ENCODE data around the gene TUBGCP6.

Gene TUBGCP6

DNA sequence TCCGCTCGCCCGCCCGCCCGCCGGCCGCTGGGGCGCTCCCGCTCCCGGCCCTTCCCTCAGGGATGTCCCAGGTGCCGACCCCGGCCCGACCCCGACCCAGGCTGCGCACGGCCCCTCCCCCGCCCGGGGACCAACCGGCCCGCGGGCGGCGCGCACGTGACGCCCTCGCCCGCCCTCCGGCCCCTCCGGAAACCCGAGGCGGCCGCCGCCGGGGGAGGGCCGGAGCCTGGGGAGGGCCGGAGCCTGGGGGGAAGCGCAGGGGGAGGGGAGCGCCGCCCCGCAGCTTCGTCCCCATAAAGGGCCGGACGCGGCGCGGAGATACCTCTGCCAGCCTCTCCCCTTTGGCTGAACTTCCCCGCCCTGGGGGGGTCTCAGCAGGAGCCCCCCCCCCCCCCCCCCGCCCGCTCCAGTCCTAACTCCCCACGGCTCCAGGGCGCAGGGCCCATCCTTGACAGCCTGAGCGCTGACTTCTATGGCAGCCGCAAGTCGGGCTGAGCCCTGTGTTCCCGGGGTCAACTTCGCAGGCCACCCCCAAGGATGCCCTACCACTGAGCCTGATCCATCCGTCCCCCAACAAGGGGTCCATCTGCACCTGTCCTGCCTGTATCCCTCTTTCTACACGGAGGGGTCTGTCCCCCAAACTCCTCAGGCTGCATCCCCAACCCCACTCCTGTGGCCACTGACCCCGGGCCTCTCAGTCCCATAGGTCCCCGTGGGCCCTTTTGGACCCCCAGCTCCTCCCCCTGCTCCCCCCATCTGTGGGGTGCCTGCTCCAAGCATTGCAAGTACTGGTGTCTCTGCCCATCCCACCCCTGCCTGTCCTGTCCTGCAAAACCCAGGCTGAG lies 17.0 kb upstream of the TUBGCP6 start, which contains the start of gene MAPK12:
TSS of gene MAPK12 (minus strand) at position 69 of the 845 bp plus-strand sequence. CDS start 174 bp downstream, outside the sequence.
- peak; percentile 43 for DNase-seq

DNA sequence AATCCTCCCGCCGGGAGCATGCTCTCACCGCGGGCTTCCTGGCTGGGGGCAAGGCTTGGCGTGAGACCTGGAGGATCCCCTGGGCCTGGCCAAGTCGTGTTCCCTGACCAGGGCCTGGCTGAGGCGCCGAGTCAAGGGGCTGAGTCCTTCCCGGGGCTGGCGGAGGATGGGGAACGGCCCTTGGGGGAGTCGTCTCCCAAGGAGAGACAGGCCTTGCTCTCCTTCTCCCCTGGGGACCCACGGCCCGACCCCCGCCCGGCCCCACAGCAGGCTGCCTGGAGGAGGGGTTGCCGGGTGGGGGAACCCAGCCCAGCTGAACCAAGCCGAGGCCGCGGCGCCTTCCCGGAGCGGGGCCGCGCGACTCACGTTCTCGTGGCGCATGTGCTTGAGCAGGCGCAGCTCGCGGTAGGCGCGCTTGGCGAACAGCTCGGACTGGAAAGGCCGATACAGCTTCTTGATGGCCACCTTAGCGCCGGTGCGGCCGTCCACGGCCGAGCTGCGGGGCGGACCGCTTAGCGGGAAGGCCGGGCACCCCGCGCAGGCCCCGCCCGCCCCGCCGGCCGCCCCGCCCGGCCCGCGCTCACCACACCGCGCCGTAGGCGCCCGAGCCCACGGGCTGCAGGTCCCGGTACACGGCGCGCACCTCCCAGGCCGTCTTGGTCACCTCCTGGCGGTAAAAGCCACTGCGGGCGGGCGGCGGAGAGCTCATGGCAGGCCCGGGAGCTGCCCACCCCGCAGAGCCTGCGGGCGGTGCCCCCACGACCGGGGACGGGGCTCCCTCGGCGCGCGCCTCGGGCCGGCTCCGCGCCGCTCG lies 16.2 kb upstream of the TUBGCP6 start:
- DNase-seq, result peak; percentile 63

DNA sequence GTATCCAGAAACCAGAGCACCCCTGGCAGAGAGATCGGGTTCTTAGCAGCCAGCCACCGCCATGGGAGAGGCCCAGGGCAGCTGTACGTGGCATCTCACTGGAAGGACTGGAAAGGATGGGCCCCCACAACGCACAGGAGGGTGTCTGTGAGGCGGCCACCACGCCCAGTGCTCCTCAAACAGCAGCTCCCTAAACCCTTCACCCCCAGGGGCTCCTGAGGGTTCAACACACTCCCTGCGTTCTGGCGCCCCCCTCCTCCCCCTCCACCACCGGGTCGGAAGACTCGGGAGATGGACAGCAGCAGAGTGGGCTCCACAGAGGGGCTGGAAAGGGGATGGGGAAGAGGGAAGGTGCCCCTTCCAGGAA lies 15.6 kb upstream of the TUBGCP6 start:
- DNase-seq, result no peak

DNA sequence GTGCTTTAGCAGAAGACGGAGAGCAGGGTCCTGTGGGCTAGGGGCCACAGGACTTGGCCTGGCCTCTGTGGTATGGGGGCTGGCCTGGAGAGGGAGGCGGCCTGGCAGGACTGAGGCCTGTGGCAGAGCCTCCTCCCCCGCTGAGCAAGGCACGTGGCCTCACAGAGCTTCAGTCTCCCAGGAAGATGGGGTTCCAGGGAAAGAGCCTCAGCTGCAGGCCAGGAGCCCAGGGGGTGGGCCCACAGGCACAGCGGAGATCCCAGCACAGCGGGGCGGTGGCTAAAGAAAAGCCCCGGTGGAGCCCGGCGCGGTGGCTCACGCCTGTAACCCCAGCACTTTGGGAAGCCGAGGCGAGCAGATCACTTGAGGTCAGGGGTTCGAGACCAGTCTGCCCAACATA lies 14.5 kb upstream of the TUBGCP6 start:
- DNase-seq, result no peak

DNA sequence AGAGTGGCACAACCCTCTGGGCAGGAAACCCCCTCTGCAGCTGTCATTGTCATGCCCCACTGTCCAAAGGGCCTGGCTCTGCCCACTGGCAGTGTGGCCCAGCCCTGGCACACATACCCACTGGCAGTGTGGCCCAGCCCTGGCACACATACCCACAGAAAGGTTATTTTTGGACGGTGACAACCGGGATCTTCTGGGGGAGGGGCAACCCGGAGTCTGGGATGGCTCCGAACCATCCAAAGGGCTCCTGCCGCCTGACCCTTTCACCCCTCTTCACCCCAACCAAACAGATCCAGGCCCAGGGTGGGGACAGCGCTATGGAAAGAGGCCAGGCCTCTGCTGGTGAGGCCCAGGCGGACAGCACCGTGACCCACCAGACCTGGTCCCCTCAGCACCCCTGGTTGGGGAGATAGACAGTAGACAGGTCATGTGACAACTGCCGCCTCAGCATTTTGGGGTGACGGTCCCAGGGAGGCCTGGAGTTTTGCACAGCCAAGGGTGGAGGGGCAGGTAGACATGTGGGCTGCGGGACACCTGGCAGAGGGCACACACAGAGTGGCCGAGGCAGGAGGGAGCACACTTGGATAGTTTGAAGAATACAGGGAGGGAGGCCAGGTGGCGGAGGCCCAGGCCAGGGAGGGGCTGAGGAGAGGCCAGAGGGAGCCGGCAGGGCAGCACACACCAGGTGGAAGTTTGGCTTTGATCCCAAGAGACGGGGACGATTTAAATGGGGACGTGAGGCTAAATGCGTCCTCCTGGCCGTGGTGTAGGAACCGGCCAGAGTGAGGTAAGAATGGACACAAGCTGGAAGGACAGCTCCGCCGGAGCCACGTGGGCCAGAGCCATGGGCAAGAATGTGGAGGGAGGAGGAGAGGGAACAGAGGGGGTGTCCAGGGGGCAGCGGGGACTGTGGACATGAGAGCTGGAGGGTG lies 13.8 kb upstream of the TUBGCP6 start:
- DNase-seq, result no peak

DNA sequence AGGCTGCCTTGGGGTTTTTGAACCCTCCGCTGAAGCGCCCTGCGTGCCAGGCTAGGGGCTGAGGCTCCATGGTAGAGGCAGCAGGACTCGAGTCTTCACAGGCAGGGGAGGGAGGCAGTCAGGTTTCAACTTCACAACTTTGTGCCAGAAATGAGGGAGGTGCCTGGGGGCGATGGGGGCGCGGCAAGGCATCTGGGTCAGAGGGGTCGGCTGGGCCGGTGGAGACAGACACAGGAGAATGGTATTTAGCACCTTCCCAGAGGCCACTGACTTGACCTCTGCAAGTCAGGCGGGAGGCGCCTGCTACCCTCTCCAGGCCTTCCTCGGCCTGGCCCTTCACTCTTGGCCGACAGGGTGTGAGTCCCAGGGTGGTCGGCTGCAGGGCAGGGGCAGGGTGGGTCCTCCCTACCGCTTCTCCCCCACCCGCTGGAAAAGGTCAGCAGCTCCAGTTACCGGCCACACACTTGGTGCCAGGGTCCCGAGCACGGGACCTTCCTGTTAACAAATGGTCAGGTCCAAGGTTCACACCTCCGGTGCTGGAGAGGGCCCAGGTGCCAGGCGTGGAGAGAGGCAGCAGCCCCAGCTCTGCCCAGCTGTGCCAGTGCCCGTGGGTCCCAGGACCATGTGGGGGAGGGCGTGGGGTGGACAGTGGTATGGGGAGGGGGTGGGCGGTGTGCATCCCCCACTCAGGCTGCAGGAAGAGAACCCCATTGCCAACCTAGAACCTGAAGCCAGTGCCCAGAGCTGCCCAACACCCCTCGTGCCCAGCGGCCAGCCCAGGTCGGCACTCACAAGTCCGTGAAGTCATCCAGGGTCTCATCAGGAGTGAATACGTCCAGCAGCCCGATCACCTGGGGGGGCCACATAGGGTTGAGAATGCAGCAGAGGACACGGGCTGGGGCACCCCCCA lies 12.9 kb upstream of the TUBGCP6 start:
- DNase-seq, result no peak

DNA sequence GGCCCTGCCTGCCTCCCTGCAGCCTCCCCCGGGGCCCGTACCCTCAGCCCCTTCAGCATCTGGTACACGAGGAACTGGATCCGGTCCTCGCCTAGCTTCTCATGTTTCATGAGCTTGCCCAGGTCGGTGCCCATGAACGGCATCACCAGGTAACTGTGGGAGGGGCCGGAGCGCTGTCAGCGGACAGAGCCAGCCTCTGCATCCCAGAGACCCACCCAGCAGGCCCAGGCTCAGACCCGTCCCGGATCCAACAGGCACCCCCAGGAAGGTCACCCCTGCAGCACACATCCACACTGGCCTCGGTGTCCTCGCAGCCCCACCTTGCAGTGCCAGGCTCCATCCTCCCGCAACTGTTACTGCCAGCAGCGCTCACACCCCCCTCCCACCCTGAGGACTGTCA lies 12.2 kb upstream of the TUBGCP6 start:
- no peak for DNase-seq

DNA sequence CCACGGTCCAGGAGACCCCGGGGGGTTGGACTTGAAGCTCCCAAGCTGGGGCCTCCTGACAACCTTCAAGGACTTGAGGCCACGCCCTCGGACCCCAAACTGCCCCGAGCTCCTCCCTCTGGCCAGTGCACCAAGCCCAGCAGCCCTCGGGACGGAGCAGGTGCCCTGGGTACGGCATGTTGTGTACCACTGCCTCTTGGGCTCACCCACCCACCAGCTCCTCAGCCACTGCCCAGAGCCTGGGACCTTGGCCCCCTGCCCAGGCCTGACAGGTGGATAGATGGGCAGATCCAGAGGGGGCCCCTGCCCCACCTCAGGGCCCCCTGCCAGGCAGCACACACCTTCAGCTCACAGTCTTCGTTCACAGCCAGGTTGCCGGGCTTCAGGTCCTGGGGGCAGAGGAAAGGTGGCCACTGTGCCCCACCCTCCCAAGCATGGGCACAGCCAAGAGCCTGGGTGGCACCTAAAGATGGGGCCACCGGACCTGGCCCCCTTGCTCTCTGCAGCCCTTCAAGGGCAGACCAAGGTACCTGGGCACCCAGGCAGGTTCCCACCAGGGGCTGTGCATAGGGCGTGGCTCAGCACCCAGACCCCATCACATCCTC lies 11.5 kb upstream of the TUBGCP6 start:
- no peak for DNase-seq

DNA sequence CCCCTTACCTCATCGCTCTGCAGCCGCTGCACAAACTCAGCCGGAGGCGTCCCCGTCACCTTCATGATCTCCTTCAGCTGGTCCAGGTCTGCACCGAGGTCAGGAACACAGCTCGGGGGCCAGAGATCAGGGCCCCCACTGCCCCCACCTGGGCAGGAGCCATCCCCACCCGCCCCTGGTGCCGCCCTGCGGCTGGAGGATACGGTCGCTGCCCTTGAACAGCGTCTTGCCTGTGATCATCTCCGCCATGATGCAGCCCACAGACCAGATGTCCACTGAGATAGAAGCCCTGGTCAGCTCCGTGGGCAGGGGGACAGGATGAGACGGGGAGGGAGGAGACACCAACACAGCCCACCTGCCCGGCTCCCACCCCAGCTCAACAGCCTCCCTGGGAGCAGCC lies 10.8 kb upstream of the TUBGCP6 start:
- no peak for DNase-seq

DNA sequence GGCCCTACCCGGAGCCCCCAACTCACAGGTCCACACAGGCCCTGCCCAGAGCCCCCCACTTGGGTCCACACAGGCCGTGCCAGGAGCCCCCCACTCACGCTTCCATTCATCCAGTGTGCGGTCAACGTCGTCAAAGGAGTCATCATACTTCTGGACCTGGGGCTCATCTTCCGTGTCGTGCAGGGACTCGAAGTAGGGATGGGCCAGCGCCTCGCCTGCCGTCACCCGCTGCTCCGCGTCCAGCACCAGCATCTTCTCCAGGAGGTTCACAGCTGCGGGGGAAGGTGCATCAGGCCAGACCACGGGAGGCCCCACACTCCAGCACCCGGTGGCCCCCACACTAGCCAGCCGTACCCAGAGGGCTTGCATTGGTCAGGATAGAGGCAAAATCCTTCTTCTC lies 10.3 kb upstream of the TUBGCP6 start:
- DNase-seq, result no peak

DNA sequence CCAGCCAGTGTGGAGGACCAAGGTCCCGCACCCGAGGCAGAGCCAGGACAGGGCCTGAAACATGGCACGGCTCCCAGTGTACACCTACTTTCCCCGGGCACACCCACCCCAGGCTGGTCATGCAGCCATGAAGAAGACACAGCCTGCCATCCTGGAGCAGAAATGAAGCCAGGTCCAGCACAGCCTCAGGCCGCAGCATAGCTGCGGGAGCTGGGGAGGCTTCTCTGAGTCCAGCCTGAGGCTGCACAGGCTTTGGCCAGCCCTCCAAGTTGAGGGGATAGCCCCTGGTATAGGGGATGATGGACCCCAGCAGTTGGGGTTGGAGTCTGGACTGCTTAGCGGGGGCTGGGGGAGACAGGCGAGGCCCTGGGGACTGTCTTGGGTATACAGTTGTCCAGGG lies 9.1 kb upstream of the TUBGCP6 start:
- DNase-seq, result no peak

DNA sequence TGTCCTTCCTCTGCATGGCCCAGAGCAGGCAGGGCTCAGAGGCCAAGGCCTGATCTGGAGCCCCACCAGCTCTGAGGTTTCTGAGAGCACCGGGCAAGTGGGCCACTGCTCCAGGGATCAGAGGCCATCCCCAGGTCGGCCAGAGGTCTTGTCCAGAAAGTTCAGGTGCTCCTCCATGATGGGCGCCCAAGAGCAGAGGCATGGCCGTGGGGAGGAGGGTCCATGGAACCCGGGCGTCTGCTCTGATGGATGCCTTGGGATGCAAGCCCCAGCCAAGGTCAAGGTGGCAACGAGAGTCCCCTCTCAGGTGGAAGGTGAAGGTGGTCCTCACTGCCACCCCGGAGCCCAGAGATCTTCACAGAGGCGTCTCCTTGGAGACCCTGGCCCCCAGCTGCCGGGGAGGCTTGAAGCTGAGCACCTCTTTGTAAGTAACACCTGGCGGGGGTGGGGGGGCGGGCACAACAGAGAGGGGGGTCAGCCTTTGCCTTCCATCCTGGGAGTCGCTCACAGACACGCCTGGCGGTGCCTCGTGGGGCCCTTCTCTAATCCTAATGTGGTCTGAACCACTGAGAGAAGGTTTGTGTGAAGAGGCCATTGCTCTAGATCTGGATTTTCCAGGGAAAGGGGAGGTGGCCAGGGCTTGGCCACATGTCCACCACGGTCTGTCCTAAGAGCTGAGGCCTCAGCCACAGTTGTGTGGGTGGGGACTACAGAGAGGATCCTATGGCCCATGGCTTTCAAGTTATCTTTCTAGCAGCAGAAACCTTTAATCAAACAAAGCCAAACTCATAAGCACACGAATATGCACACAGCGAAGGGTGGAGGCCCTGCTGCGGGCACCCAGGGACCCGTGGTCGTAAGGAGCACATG lies 8.5 kb upstream of the TUBGCP6 start:
- DNase-seq, result no peak

DNA sequence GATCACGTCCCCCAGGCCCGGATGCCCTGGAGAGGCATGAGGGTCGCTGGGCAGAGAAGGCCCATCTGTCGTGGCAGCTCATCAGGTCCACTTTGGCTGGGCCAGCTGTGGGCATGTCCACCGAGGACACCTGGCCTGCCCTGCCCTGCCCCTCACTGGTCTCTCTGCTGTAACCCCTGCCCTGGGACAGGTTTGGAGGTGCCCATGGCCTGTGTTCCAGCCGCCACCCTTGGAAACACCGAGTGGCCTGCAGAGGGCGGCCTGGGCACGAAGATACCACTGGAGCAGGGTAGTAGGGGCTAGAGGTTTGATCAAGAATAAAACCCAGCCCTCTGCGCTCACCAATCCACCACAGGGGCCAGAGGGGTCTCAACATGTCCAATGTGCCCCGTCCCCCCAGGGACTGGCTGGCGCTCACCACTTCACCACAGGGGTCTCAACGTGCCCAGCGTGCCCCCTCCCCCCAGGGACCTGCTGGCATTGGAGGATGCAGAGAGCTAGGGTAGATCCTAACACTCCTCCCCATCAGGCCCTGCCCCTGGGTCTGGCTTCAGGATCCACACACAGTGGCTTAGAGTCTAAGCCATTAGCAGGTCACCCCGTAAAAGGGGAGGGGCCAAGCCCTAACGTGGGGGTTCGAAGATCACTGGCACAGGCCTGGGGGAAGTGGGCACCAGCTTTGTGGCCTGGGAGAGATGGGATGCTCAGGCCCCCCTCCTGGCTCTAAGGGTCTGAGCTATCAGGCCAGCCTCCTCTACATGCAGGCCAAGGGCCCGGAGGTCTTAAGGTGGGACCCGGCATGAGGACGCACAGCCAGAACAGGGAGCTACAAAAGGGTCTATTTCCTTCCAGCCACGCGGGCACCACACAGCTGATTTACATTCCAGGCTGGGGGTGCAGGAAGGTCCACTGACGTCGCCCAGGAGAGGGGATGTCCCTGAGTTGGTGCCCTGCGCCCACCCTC lies 7.5 kb upstream of the TUBGCP6 start:
- peak; percentile 75 for DNase-seq

DNA sequence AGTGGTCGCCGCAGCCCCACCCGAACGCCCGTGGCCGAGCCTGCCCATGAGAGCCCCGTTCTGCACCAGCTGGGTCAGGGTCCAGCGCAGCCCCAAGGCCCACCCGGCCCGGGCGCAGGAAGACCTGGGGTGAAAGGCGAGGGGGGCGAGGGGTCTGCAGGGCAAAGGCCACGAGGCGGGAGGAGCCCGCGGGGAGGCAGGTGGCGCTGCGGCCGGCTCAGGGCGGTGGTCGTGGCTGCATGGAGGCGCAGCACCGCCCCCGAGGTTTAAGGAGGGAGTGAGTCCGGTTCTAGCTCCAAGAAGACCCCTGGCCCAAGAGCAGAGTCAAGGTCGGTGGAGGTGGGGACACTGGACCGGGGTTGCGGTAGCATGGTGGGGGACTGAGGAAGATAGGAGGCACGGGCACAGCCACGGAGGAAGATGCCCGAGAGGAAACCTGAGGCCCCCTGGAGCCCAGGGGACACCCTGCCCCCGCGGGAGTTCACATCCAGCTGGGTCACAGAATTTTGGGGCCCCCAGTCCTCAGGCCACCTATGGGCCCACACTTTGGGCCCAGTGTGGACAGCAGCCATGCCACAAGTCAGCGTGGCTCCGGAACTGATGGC lies 6.8 kb upstream of the TUBGCP6 start:
- DNase-seq, result no peak

DNA sequence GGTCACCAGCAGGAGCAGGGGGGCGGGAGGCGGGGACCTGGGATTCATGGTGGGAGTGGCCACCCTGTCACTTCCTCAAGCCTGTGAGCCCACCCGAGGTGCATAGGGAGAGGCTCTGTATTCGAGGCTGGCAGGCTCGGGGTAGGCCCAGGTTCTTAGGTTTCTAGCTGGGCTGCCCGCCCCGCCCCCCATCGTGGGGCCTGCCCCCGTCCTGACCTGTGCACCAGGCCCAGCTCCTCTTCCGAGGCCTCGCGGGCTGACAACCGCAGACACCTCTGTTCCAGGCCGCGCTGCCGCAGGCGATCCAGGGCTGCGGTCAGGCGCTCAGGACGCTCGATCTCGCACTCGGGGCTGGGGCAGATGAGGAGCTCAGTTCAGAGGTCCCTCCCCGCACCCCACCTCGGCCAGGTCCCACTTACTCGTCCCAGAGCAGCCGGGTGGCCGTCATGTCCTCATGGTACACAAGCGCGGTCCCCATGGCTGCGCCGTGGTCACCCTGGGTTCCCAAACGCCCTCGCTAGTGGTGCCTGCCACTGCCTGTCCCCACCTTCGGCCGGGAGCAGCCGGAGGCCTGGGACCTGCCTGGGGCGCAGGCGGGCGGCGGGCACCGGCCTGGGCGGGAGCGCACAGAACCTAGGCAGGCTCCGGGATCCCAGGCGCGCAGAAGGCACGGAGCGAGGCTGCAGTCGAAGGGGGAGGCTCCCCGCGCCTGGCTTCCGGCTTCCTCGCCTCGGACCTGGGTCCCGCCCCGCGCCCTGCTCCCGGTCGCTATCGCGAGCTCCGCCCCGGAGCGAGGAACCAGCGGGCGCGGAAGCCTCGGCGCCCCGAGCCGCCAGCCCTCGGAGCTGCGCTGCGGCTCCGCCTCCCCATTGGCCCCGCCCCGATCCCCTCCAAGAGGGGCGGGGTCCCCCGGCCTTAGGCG lies 6.0 kb upstream of the TUBGCP6 start, which contains the start of gene HDAC10:
TSS of gene HDAC10 (minus strand) at position 711 of the 922 bp plus-strand sequence. CDS start at position 478, 233 bp downstream.
- DNase-seq, result peak; percentile 92

DNA sequence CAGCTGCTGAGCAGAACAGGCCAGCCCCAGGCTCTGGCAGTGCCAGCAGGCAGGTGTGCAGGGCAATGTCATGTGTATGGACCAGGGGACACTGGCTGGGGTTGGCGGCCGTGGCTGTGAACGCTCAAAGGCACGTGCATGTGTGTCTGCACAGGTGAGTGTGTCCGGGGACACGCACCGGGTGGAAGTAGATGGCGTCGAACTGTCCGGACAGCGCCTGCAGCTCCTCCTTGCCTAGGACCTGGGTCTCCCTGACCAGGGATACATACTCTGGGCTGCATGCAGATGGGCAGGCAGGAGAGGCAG lies 5.4 kb upstream of the TUBGCP6 start:
- no peak for DNase-seq

Measured in activated CD4-positive, alpha-beta T cell treated with anti-CD3 and anti-CD28 coated beads, Interleukin-2, Interleukin-6, amounts not matched to agents 100 ng/mL and 50 ng/mL, durations not matched to agents 16 hours and 8 hours (primary cell).